GM18858 (cell line): Measurements from ENCODE around the gene NEMF.
A peak's percentile ranks its signal among the peaks of the same experiment; 100 is the strongest.
"Not testable (repeated sequence)": the region's sequence is repeated elsewhere in the genome, so short reads cannot be mapped to it uniquely, and the experiment has no call there.

Experiments used
- ATAC-seq: cut with Tn5 transposase; IDR thresholded peaks from one replicate; pipeline ENCODE4 v1.9.1; 2021; ENCODE audit not compliant: unreplicated experiment

NEMF gene

GRCh38 chr14:49816844-49817243 lies 35.7 kb downstream of the NEMF start:
- ATAC-seq = no peak

- ATAC-seq = not testable (repeated sequence)
These were observed 36.5 kb downstream of the NEMF start for GRCh38 chr14:49816118-49816517.

GRCh38 chr14:49808780-49809179 lies 43.8 kb downstream of the NEMF start:
- no peak for ATAC-seq

GRCh38 chr14:49796025-49796424 lies 56.6 kb downstream of the NEMF start:
- no peak for ATAC-seq

- ATAC-seq = no peak
These were observed 60.0 kb downstream of the NEMF start for GRCh38 chr14:49792618-49793017.

- ATAC-seq = no peak
These were observed 66.3 kb downstream of the NEMF start for GRCh38 chr14:49786315-49786714.

GRCh38 chr14:49783394-49784014 lies 69.1 kb downstream of the NEMF start:
- no peak for ATAC-seq

GRCh38 chr14:49781040-49781439 lies 71.5 kb downstream of the NEMF start:
- not testable (repeated sequence) for ATAC-seq

- no peak for ATAC-seq
These were observed 74.2 kb downstream of the NEMF start for GRCh38 chr14:49778421-49778820.

GRCh38 chr14:49774106-49774505 lies 78.5 kb downstream of the NEMF start:
- ATAC-seq = no peak

GRCh38 chr14:49771691-49772090 lies 80.9 kb downstream of the NEMF start:
- not testable (repeated sequence) for ATAC-seq

- no peak for ATAC-seq
These were observed 82.3 kb downstream of the NEMF start for GRCh38 chr14:49770212-49770817.

GRCh38 chr14:49769581-49770211 lies 82.9 kb downstream of the NEMF start:
- no peak for ATAC-seq

GRCh38 chr14:49769171-49769570 lies 83.4 kb downstream of the NEMF start:
- ATAC-seq = no peak

GRCh38 chr14:49768301-49769121 lies 84.1 kb downstream of the NEMF start:
- ATAC-seq = peak; percentile 18

GRCh38 chr14:49767571-49768300 lies 84.9 kb downstream of the NEMF start, which contains the start of gene KLHDC2:
Gene KLHDC2 (plus strand): TSS chr14:49768153. CDS start chr14:49768469, 316 bp downstream.
- peak; percentile 78 for ATAC-seq

GRCh38 chr14:49767270-49767570 lies 85.4 kb downstream of the NEMF start:
- no peak for ATAC-seq

- ATAC-seq = no peak
These were observed 85.7 kb downstream of the NEMF start for GRCh38 chr14:49766839-49767238.

- no peak for ATAC-seq
These were observed 90.6 kb downstream of the NEMF start for GRCh38 chr14:49761839-49762551.

GRCh38 chr14:49755378-49755777 lies 97.2 kb downstream of the NEMF start:
- no peak for ATAC-seq
